IMR-90 (cell line): ENCODE measurements around the gene BCAS3. TPM values are rescaled to one million over a fixed set of nuclear protein-coding genes. Genes with fewer than 3 reads are reported as not detected.

Experiments used
- ATAC-seq: fragments of 200-7000 bp; cut with Tn5 transposase; 2 replicates; pipeline ENCODE4 v1.9.1; 2020; ENCODE audit warnings: low read depth, mild to moderate bottlenecking, moderate library complexity
- BruUV-seq: library from RNA; stranded (reverse); fragments of 400-500 nt; replicated peaks from 2 replicates; lab custom pipeline; 2021; lab: Mats Ljungman, UMichigan
- CTCF ChIA-PET: fragments of 300-600 bp; formaldehyde crosslinking; extraction: SDS; loops from one replicate; lab custom pipeline; 2021; ENCODE audit warnings: antibody characterized with exemption; lab: Yijun Ruan, JAX
- POLR2A ChIA-PET: fragments of 300-600 bp; sonication (Branson Sonifier 250); formaldehyde crosslinking; loops from one replicate; lab custom pipeline; 2022; ENCODE audit warnings: antibody characterized with exemption; ENCODE audit not compliant: unreplicated experiment; lab: Charles Lee
- DNase-seq: peaks from one replicate; pipeline ENCODE4 v3.0.0; 2013
- H2AFZ ChIP-seq: replicated peaks from 2 replicates; pipeline ENCODE3; 2013; ENCODE audit warnings: low read length, mild to moderate bottlenecking; ENCODE audit not compliant: poor library complexity
- H2AK5ac ChIP-seq: 2 replicates; pipeline ENCODE4 v1.6.1; 2013; ENCODE audit warnings: low read depth, low read length, inconsistent platforms
- H2AK9ac ChIP-seq: replicated peaks from 2 replicates; pipeline ENCODE3; 2013; ENCODE audit warnings: mild to moderate bottlenecking, low read depth, low read length, moderate library complexity; ENCODE audit not compliant: poor library complexity
- H2BK120ac ChIP-seq: 2 replicates; pipeline ENCODE4 v1.6.1; 2013; ENCODE audit warnings: low read depth, low read length, inconsistent platforms
- H2BK15ac ChIP-seq: 3 replicates; pipeline ENCODE4 v1.6.1; 2013; ENCODE audit warnings: low read depth, low read length, inconsistent platforms
- H2BK20ac ChIP-seq: 2 replicates; pipeline ENCODE4 v1.6.1; 2013; ENCODE audit warnings: low read depth, mild to moderate bottlenecking, inconsistent platforms, low read length, moderate library complexity
- H2BK5ac ChIP-seq: 2 replicates; pipeline ENCODE4 v1.6.1; 2013; ENCODE audit warnings: mild to moderate bottlenecking, low read depth, low read length, inconsistent platforms; ENCODE audit not compliant: poor library complexity, severe bottlenecking
- H3K14ac ChIP-seq: replicated peaks from 2 replicates; pipeline ENCODE4 v1.6.1; 2013; ENCODE audit warnings: low read depth, low read length, inconsistent platforms
- H3K18ac ChIP-seq: 2 replicates; pipeline ENCODE4 v1.6.1; 2013; ENCODE audit warnings: low read depth, low read length, control low read depth
- H3K23ac ChIP-seq: 2 replicates; pipeline ENCODE4 v1.6.1; 2013; ENCODE audit warnings: low read depth, low read length, inconsistent platforms
- H3K27ac ChIP-seq: 2 replicates; pipeline ENCODE4 v1.5.1; 2013; ENCODE audit warnings: mild to moderate bottlenecking, control low read depth, low read length; ENCODE audit not compliant: insufficient read depth
- H3K27me3 ChIP-seq: 2 replicates; pipeline ENCODE4 v1.6.1; 2013; ENCODE audit warnings: low read length; ENCODE audit not compliant: control insufficient read depth, insufficient read depth
- H3K36me3 ChIP-seq: 2 replicates; pipeline ENCODE4 v1.6.1; 2013; ENCODE audit warnings: low read length, mixed read lengths; ENCODE audit not compliant: control insufficient read depth, insufficient read depth
- H3K4ac ChIP-seq: 2 replicates; pipeline ENCODE4 v1.6.1; 2013; ENCODE audit warnings: low read depth, low read length, inconsistent platforms
- H3K4me1 ChIP-seq: 2 replicates; pipeline ENCODE4 v1.6.1; 2013; ENCODE audit warnings: low read length, mixed read lengths; ENCODE audit not compliant: control insufficient read depth, insufficient read depth
- H3K4me2 ChIP-seq: 2 replicates; pipeline ENCODE4 v1.6.1; 2013; ENCODE audit warnings: low read depth, mild to moderate bottlenecking, control low read depth, low read length, moderate library complexity
- H3K4me3 ChIP-seq: 2 replicates; pipeline ENCODE4 v1.5.1; 2013; ENCODE audit warnings: low read depth, mild to moderate bottlenecking, control low read depth, low read length, moderate library complexity; ENCODE audit not compliant: insufficient read depth
- H3K56ac ChIP-seq: 2 replicates; pipeline ENCODE4 v1.6.1; 2013; ENCODE audit warnings: low read length, inconsistent platforms; ENCODE audit not compliant: insufficient read depth; ENCODE audit errors: extremely low read depth
- H3K79me1 ChIP-seq, 2 experiments: 2 replicates each; pipeline ENCODE4 v1.6.1; 2013; ENCODE audit warnings: low read length in 2 of 2, inconsistent platforms in 1 of 2, low read depth in 1 of 2
- H3K9ac ChIP-seq: 2 replicates; pipeline ENCODE4 v1.6.1; 2013; ENCODE audit warnings: low read depth, low read length, control low read depth
- H3K9me1 ChIP-seq: 2 replicates; pipeline ENCODE4 v1.6.1; 2013; ENCODE audit warnings: low read length, inconsistent platforms; ENCODE audit not compliant: insufficient read depth
- H3K9me3 ChIP-seq: 2 replicates; pipeline ENCODE4 v1.6.1; 2013; ENCODE audit warnings: low read length; ENCODE audit not compliant: control insufficient read depth, insufficient read depth
- H4K20me1 ChIP-seq: 2 replicates; pipeline ENCODE4 v1.6.1; 2013; ENCODE audit warnings: low read length, inconsistent platforms; ENCODE audit not compliant: insufficient read depth
- H4K5ac ChIP-seq: 2 replicates; pipeline ENCODE4 v1.6.1; 2013; ENCODE audit warnings: mild to moderate bottlenecking, low read depth, low read length, control low read depth
- H4K8ac ChIP-seq, 2 experiments: 2 replicates each; pipeline ENCODE4 v1.6.1; 2013; ENCODE audit warnings: low read depth in 2 of 2, low read length in 2 of 2, control low read depth in 1 of 2, inconsistent platforms in 1 of 2
- H4K91ac ChIP-seq: 2 replicates; pipeline ENCODE4 v1.6.1; 2013; ENCODE audit warnings: low read depth, low read length, inconsistent platforms; ENCODE audit not compliant: insufficient read depth
- MAFK ChIP-seq: IDR thresholded peaks from 2 replicates; pipeline ENCODE4 v1.6.1; 2012; ENCODE audit warnings: low read depth, low read length, improper control_type of control experiment
- POLR2A ChIP-seq: IDR thresholded peaks from 2 replicates; pipeline ENCODE4 v1.6.1; 2012; ENCODE audit warnings: mild to moderate bottlenecking, low read depth, low read length
- RCOR1 ChIP-seq: IDR thresholded peaks from 2 replicates; pipeline ENCODE4 v1.6.1; 2012; ENCODE audit warnings: mild to moderate bottlenecking, low read length, improper control_type of control experiment; ENCODE audit not compliant: insufficient replicate concordance
- WGBS, 2 experiments: methylation state at CpG; one replicate each; pipeline versions ENCODE4 v1.1.5 to v1.1.7; 2013; ENCODE audit warnings: missing lambda C conversion rate in 2 of 2; ENCODE audit not compliant: insufficient read length in 1 of 2; ENCODE audit errors: extremely low coverage in 2 of 2; 5-methylcytosine and 5-hydroxymethylcytosine counted together
- dilution Hi-C: fragments of 300-500 bp; cut with HindIII; formaldehyde crosslinking; loops from one replicate; pipeline ENCODE4 v1.14.3; 2018; ENCODE audit warnings: low sequenced_read_pairs; ENCODE audit not compliant: unreplicated experiment
- in situ Hi-C: fragments of 300-500 bp; cut with MboI; formaldehyde crosslinking; loops from 3 replicates; pipeline ENCODE4 v1.14.3; 2019; ENCODE audit warnings: low sequenced_read_pairs, inconsistent platforms, mixed read lengths
- intact Hi-C: fragments of 100-400 bp; cut with micrococcal nuclease; formaldehyde crosslinking; loops from 2 replicates; pipeline ENCODE4 v1.10.0; 2022
- polyA plus RNA-seq, 3 experiments: library from polyadenylated mRNA; depleted of rRNA; stranded (reverse); fragments of >200 nt; gene quantifications; 2 replicates each; pipeline ENCODE4 v1.2.3, GENCODE V29; 2012; ENCODE audit warnings: low replicate concordance in 1 of 3
- total RNA-seq: library from RNA; depleted of rRNA; stranded (reverse); fragments of >200 nt; gene quantifications from 2 replicates; pipeline ENCODE4 v1.2.3, GENCODE V29; 2012

The BCAS3 gene
- total and polyA plus RNA-seq, 2 of the 4 experiments (the other 2 are of a cell fraction), result 6.3 to 27.1 TPM

DNA sequence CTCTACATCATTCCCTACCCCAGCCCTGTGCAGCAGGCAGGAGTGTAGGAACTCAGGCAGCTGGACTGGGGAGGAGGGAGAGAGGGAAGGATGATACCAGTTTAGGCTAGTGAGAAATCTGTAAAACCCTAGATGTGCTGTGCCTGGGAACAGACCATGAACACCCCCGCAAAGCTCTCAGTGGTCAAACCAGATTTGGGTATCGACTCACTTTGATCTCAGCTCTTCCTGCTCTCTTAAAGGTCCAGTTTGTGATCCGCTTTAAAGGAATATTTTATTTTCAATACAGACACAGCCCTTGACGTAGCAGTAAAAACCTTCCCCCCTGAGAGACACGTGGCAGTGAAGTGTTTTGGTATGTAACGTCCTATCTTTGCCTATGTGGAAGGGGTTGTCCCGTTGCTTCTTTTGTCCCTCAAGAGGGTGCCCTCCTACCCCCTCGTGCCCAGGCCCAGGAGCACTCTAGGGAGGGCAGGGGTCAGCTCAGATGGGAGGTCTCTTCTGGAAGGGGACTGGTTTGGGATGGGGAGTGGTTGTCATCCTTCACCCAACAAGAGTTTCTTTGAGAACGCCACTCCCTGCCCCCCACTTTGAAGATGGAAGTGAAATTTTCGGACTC lies 702.7 kb downstream of the BCAS3 start:
- Histone ChIP-seq H3K56ac (no peak overlapping the region), H3K4me1 (peaks cover 3% of the 10 kb centered on the region; the same call in 1 of the 2 replicates), H4K8ac (no peak overlapping the region; a peak in 1 of 4 replicates), H3K36me3 (no peaks in the 10 kb centered on the region), H3K27ac (no peak overlapping the region), H2BK5ac (no peak overlapping the region), H3K9me3 (no peaks in the 10 kb centered on the region), H4K5ac (no peak overlapping the region), H2BK20ac (no peak overlapping the region; the same call in 1 of the 2 replicates), H3K14ac (peak overlapping the region; percentile 45), H3K79me1 (peaks cover 0 to 18% of the 10 kb centered on the region in 2 experiments; a peak in 1 of 4 replicates), H3K9me1 (peaks cover 15% of the 10 kb centered on the region), H4K20me1 (no peaks in the 10 kb centered on the region), H3K9ac (no peak overlapping the region), H3K18ac (no peak overlapping the region), H2AK9ac (peak overlapping the region; percentile 42), H2AK5ac (peak overlapping the region; percentile 11), H3K23ac (peak overlapping the region; percentile 33), H3K4me2 (no peak overlapping the region), H3K4me3 (no peak overlapping the region), H3K27me3 (no peaks in the 10 kb centered on the region), H2AFZ (peak overlapping the region; percentile 8), H4K91ac (no peak overlapping the region), H2BK120ac (no peak overlapping the region), H3K4ac (0 out of 2 replicates have a peak overlapping the region, but pooled peaks have one; percentile 10), H2BK15ac (no peak overlapping the region; the same call in 2 of the 3 replicates)
- ATAC-seq (no peak), DNase-seq (no peak)
- TF ChIP-seq MAFK (no peak), POLR2A (no peak), RCOR1 (no peak)
- ChIA-PET POLR2A (no interaction called here), CTCF (interaction anchor here (0.8 to 1.4 kb wide), 2 partner anchors 11 to 16 kb away, joined by 3 to 5 read pairs; no protein-coding TSS in a partner anchor)
- BruUV-seq, result no TSS peak
- in situ Hi-C loops, result no loop called here
- dilution Hi-C loops, result no loop called here
- intact Hi-C loops, result no loop called here
- no CpG with 5 or more reads among the region's 10 CpGs for WGBS, 2 experiments
